HG03520 (cell line): ENCODE results near the gene AZU1.
"Not testable (repeated sequence)": the region's sequence is repeated elsewhere in the genome, so short reads cannot be mapped to it uniquely, and the experiment has no call there.

Experiments used
- ATAC-seq: cut with Tn5 transposase; IDR thresholded peaks from one replicate; pipeline ENCODE4 v1.9.1; 2021; ENCODE audit warnings: mild to moderate bottlenecking, moderate library complexity; ENCODE audit not compliant: unreplicated experiment

Gene AZU1

DNA sequence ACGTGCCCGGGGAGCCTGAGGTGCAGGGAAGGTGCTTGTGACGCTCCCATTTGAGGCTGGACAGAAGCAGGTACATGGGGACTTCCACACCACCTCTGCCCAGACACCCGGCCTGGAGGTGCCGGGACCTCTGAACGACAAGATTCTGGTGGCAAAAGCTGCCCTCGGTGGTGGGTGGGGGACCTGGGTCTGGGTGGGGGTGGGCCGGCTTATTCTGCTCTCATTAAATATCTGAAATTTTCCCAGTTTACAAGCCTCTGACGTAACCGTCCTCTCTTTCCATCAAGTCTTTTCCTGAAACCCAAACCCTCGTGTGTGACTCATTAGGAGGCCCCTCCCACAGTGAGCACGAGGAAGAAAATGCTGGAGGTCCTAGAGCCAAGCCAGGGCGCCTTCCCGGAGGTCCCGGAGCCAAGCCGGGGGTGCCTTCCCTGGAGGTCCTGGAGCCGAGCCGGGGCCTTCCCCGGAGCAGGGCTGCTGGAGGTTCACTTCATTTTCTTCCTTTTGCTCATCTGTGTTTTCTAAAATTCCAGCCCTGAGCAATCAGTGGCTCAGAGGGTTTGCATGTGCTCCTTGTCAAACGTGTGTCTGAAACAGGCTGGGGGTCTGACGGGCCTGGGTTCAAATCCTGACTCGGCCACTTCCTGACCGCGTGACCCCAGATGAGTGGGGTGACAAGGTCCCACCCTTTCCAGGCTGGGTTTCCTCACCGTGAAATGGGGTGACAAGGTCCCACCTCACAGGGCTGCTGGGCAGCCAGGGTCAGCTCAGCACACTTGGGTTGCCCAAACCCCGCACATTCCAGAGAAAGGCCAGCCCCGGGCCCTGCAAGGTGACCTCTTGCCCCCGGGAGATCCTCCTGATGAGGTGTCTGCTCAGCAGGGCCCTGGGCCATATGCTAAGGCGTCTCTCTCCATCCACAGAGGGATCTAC is 41.9 kb downstream of the AZU1 start:
- no peak for ATAC-seq

DNA sequence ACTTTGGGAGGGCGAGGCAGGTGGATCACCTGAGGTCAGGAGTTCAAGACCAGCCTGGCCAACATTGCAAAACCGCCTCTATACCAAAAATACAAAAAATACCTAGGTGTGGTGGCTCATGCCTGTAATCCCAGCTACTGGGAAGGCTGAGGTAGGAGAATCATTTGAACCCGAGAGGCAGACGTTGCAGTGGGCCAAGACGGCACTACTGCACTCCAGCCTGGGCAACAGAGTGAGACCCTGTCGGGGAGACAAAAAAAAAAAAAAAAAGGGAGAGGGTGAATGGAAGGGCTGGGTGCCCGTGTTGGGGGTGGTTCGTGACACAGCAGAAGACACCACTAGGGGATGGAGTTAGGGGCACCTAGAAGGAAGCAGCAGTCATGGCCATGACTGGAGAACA is 42.7 kb downstream of the AZU1 start:
- no peak for ATAC-seq

DNA sequence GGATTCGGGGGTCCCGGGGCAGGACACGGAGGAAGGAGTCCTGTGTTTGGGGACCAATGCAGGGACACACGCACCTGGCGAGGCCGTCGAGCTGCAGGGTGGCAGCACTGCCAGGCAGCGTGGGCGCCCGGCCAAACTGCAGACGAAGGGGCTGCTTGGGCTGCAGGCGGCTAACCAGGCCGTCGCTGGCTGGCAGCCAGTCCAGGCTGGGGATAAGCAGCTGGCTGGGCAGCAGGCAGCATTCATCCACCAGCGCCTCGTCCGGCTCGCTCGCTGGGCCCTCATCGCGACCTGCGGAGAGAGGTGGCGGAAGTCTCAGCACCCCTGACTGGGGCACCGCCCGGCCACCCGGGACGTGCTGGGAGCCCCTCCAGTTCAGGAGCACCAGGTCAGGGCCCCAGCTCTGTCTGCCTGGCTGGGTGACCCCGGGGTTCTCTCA is 43.3 kb downstream of the AZU1 start:
- ATAC-seq = no peak

DNA sequence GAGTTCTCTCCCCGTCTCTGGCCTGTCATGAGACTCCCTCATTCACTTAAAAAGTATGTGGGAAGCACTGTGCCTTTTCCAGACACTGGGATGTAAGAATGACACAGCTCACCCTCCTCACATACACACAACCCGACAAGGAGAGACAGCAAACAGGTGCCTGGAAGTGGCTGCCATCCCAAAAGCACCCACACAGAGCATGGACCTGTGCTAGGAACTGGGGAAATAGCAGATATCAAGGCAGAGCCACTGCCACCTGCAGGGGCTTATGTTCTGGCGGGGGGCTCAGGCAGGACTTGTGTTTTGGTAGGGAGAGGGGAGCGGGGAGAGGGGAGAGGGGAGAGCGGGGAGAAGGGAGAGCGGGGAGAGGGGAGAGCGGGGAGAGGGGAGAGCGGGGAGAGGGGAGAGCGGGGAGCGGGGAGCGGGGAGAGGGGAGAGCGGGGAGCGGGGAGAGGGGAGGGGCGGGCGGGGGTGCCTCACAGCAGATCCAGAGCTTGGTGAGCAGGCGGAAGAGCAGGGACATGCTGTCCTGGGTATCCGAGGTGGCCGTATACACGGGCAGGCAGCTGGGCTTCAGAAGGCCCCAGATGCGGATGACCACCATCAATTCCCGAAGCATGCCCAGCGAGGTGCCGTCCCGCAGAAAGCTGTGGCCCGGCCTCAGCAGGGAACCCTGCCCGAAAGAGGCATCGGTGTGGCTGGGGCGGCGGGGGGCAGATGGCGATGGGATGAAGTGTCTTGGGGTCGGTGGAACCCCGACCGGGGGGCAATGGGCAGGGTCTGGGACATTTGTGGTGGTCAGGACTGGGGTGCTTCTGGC is 44.0 kb downstream of the AZU1 start:
- ATAC-seq = no peak

DNA sequence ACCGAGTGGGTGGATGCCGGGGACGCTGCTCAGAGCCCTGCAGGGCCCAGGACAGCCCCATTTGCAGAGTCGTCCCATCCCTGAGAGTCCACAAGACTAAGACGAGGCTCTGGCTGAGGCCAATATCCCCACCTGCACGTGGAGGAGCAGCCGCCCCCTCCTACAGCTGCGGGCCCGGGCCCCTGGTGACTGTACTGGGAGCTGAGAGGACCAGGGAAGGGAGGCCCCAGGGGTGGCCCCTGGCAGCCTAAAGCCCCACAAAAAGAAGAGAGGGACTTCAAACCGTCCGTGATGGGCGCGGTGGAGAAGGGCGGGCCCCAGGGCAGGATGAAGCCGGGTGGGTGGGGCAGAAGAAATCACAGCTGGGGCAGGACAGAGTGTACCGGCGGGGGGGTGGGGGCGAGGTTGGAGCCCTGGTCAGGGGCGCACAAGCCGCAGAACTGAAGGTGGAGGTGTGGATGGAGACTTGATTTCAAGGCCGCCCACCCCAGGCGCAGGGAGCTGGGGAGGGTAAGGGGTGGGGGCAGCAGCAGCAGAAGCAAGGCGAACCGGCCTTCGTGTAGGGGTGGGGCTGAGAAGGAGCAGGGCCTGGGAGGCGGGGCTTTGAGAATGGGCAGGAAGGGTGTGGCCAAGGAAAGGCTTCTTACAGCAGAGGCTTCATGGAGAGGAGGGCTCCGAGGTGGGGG is 44.8 kb downstream of the AZU1 start:
- no peak for ATAC-seq

DNA sequence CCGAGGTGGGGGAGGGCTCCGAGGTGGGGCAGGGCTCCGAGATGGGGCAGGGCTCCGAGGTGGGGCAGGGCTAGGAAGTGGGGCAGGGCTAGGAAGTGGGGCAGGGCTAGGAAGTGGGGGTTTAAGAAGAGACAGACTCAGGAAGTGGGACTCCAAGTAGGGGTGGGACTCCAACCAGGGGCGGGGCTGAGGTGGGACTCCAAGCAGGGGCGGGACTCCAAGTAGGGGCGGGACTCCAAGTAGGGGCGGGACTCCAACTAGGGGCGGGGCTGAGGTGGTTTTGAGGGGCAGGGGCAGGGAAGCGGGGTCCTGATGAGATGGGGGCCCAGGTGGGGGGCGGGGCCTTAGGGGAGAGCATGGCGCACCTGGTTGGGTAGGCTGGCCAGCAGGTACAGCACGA is 45.4 kb downstream of the AZU1 start:
- no peak for ATAC-seq

DNA sequence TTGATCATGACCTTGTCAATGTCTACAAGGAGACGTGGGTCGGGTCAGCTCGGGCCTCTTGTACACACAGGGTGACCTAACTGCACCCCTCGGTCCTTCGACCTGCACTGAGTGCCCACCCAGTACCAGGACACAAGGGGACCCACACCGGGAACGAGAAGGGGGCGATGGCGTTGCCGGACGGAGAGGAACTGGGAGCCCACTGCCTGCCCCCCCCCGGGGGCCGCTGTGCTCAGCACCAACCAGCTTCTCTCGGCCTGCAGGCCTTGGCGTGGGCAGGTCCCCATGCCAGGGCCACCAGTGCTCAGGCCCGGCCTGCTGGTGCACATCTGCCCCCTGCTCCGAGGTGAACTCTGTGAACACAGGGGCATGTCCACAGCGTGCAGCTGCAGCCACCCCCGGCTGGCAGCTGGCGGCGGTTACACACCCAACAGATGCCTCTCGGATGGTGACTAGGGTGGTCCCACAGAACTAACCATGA is 46.0 kb downstream of the AZU1 start:
- no peak for ATAC-seq

DNA sequence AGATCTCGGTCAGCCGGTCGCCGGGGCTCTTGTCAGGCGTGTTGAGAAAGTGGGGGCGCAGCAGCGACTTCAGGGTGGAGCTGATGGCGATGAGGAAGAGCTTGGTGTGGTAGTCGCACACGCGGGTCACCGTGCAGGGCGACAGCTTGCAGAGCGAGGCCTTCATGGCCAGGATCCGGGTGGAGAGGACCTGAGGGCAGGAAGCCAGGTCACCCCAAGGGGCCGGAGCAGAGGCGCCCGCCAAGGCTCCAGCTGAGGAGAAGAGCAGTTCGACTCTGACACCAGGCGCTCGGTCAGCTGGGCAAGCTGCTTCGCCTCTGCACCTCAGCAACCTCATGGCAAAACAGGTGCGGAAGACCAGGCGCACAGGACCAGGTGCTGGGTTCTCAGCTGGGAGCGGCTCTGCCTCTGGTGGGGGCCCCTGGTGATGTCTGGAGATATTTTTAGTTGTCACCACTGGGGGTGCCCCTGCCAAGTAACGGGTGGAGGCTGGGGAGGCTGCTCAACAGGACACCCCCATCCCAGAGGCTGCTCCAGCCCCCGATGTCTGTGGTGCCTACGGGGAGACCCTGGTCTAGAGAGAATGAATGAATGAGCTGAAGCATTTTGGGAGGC is 47.7 kb downstream of the AZU1 start:
- ATAC-seq = no peak

DNA sequence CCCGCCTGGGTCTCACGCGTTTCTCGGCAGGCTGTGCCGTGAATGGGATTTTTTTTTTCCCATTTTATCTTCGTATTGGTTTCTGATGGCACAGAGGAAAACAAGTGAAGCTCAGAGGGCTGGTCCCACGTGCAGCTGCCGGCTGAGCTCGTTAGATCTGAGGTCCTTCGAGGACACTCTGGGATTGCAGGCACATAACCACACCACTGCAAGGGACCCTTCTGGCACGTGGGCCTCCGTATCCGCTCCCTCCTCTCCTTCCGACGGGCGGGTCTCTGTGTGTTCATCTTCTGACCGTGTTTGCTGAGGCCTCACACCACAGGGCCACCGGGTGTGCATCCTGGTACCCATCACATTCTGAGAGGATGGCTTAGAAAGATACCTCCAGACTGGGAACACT is 48.5 kb downstream of the AZU1 start:
- ATAC-seq = no peak

DNA sequence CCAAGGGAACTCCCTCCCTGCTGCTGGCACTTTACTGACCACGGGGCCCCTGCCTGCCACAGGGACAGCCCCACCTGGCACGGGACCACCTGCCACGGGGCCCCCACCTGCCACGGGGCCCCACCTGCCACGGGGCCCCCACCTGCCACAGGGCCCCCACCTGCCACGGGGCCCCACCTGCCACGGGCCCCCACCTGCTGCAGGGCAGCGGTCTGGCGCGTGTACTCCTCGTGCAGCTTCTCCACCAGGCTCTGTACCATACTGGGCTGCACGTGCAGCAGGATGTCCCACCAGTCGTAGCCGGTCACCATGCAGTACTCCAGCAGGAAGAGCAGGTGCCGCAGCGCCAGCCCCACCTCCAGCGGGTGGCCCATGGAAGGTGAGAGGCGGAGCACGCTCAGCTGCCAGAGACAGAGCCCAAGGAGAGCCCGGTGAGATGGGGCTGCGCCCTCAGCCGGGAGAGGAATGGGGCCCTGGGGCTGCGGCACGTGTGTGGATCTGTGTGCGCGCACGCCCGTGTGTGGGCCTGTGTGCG is 49.2 kb downstream of the AZU1 start:
- no peak for ATAC-seq

DNA sequence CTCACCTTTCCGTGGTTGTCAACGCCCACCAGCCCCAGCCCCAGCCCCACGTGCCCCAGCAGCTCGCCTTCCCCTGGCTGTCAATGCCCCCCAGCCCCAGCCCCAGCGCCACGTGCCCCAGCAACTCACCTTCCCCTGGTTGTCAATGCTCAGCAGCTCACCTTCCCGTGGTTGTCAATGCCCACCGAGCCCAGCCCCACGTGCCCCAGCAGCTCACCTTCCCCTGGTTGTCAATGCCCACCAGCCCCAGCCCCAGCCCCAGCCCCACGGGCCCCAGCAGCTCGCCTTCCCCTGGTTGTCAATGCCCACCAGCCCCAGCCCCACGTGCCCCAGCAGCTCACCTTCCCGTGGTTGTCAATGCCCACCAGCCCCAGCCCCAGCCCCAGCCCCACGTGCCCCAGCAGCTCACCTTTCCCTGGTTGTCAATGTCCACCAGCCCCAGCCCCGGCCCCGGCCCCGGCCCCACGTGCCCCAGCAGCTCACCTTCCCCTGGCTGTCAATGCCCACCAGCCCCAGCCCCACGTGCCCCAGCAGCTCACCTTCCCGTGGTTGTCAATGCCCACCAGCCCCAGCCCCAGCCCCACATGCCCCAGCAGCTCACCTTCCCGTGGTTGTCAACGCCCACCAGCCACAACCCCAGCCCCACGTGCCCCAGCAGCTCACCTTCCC is 50.5 kb downstream of the AZU1 start:
- not testable (repeated sequence) for ATAC-seq

DNA sequence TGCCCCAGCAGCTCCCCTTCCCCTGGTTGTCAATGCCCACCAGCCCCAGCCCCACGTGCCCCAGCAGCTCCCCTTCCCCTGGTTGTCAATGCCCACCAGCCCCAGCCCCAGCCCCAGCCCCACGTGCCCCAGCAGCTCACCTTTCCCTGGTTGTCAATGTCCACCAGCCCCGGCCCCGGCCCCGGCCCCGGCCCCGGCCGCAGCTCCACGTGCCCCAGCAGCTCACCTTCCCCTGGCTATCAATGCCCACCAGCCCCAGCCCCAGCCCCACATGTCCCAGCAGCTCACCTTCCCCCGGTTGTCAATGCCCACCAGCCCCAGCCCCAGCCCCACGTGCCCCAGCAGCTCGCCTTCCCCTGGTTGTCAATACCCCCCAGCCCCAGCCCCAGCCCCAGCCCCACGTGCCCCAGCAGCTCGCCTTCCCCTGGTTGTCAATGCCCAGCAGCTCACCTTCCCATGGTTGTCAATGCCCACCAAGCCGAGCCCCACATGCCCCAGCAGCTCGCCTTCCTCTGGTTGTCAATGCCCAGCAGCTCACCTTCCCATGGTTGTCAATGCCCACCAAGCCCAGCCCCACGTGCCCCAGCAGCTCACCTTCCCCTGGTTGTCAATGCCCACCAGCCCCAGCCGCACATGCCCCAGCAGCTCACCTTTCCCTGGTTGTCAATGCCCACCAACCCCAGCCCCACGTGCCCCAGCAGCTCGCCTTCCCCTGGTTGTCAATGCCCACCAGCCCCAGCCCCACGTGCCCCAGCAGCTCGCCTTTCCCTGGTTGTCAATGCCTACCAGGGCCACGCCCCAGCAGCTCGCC is 51.3 kb downstream of the AZU1 start:
- ATAC-seq = not testable (repeated sequence)

DNA sequence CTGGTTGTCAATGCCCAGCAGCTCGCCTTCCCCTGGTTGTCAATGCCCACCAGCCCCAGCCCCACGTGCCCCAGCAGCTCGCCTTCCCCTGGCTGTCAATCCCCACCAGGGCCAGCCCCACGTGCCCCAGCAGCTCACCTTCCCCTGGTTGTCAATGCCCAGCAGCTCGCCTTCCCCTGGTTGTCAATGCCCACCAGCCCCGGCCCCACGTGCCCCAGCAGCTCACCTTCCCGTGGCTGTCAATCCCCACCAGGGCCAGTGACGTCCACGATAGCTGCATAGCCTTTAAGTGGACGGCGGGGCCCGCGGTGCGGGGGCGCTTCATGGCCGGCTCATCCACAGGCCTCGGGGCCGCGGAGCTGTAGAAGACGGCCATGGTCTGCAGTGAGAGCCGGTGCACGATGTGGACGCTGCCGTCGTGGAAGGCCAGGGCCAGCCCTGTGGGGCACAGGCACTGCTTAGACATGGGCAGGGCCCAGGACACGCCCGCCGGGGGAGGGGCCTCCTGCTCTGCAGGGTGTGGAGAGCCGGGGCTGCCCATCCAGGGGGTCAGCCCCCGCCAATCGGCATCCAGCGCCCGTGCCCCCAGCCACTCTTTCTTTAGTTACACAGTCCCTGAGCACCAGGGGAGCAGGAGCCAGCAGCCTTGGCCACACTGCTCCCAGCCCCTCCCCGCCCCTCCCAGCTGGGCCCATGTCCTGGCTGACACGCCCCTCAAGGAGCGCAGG is 52.2 kb downstream of the AZU1 start:
- no peak for ATAC-seq
